Activated CD8-positive, alpha-beta T cell treated with anti-CD3 and anti-CD28 coated beads for 36 hours (primary cell): ENCODE measurements around the gene SARS1. TPM values are rescaled to one million over a fixed set of nuclear protein-coding genes. Genes with fewer than 3 reads are reported as not detected.

Source experiments
- ATAC-seq: fragments of 200-7000 bp; cut with Tn5 transposase; one replicate; pipeline ENCODE4 v1.10.0; 2021; ENCODE audit warnings: mild to moderate bottlenecking, moderate library complexity
- CTCF ChIA-PET: fragments of 350-600 bp; sonication (Branson Sonifier 250); formaldehyde crosslinking; loops from one replicate; lab custom pipeline; 2021; ENCODE audit warnings: antibody characterized with exemption; lab: Charles Lee
- POLR2A ChIA-PET: fragments of 350-600 bp; sonication (Branson Sonifier 250); formaldehyde crosslinking; loops from one replicate; lab custom pipeline; 2021; ENCODE audit warnings: antibody characterized with exemption; lab: Charles Lee
- DNase-seq: peaks from one replicate; pipeline ENCODE4 v3.0.0-alpha.2; 2020
- H3K27ac Mint-ChIP-seq: one replicate; pipeline ENCODE4 v1.8.0; 2021; ENCODE audit warnings: mild to moderate bottlenecking, mixed read lengths
- H3K27me3 Mint-ChIP-seq: one replicate; pipeline ENCODE4 v1.8.0; 2021; ENCODE audit warnings: mixed read lengths
- H3K36me3 Mint-ChIP-seq: one replicate; pipeline ENCODE4 v1.8.0; 2021; ENCODE audit warnings: low read depth, mixed read lengths
- H3K4me1 Mint-ChIP-seq: one replicate; pipeline ENCODE4 v1.8.0; 2021; ENCODE audit warnings: low read depth, mixed read lengths
- H3K4me3 Mint-ChIP-seq: one replicate; pipeline ENCODE4 v1.8.0; 2021; ENCODE audit warnings: mild to moderate bottlenecking, moderate library complexity, mixed read lengths
- H3K9me3 Mint-ChIP-seq: one replicate; pipeline ENCODE4 v1.8.0; 2021; ENCODE audit warnings: mixed read lengths
- intact Hi-C: fragments of 100-400 bp; cut with micrococcal nuclease; formaldehyde crosslinking; loops from one replicate; pipeline ENCODE4 v1.10.0; 2022
- total RNA-seq, 2 experiments: library from RNA; stranded (reverse); gene quantifications; one replicate each; pipeline ENCODE4 v1.2.3, GENCODE V29; 2021
- TF ChIP-seq, protein P1 (sequence below): fragments of 200-600 bp; IDR thresholded peaks from one replicate; pipeline ENCODE4 v1.8.0; 2022; ENCODE audit warnings: antibody characterized with exemption, mild to moderate bottlenecking

Gene SARS1
- total RNA-seq, 2 experiments from 2014 or later, result 226 to 228 TPM

DNA sequence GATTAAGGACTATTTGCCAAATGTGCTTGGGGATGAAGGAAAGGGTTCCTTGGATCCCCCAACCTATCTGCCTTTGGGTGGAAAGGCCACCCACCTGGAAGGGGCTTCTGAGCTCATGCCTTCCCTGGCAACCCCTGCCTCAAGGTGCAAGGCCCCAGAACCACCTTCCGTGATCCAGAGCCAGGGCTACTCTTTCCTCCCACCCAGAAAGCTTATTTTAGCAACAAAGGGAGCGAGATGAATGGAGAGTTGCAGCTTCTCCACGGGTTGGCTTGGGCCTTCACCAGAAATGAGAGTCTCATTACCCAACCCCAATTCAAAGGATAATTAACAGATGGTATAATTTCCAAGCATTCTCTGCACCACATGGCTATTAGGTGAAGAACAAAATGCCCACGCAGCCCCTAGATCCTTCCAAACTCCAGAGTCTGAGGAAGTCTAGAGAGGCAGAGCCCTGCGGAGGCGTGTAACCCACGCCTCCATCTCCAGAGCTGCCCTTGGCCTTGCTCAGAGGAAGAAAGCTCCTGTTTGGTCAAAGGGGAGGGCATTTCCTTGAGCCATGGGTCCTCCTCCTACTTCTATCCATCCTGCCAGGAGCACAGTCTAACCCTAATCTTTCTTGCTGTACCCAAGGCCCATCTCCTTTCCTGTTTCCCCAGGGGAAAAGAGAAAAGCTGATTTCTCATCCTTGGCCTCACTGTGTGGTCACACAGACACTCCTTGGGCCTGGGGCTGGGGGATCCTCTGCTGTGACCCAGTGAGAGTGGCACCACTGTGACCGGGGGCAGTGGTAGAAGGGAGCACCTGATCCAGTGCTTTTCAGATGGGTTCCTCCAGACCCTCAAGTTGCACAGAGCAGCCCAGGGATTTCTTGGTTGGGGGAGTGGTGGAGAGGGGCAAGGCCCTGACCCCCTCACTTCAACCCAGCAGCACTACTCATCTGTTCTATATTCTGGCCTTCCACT, 34.0 kb downstream of the SARS1 start:
- H3K27ac Mint-ChIP-seq, result no peak overlapping the region
- no peak overlapping the region for H3K4me3 Mint-ChIP-seq
- ChIA-PET CTCF (interaction anchor here (0.7 to 3.8 kb wide), 6 partner anchors 9 to 285 kb away, joined by 3 to 15 read pairs (median 4); partner anchors contain the start of gene SORT1), POLR2A (interaction anchor here (1.0 to 2.4 kb wide), 3 partner anchors 10 to 34 kb away, joined by 3 to 6 read pairs (median 6); partner anchors contain the start of gene SARS1)
- intact Hi-C loops, result no loop called here
- ATAC-seq (no peak), DNase-seq (no peak)
- TF ChIP-seq, protein P1, sequence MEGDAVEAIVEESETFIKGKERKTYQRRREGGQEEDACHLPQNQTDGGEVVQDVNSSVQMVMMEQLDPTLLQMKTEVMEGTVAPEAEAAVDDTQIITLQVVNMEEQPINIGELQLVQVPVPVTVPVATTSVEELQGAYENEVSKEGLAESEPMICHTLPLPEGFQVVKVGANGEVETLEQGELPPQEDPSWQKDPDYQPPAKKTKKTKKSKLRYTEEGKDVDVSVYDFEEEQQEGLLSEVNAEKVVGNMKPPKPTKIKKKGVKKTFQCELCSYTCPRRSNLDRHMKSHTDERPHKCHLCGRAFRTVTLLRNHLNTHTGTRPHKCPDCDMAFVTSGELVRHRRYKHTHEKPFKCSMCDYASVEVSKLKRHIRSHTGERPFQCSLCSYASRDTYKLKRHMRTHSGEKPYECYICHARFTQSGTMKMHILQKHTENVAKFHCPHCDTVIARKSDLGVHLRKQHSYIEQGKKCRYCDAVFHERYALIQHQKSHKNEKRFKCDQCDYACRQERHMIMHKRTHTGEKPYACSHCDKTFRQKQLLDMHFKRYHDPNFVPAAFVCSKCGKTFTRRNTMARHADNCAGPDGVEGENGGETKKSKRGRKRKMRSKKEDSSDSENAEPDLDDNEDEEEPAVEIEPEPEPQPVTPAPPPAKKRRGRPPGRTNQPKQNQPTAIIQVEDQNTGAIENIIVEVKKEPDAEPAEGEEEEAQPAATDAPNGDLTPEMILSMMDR, result no peak
- H3K36me3 Mint-ChIP-seq, result no peaks in the 10 kb centered on the region
- no peaks in the 10 kb centered on the region for H3K27me3 Mint-ChIP-seq
- peaks cover 9% of the 10 kb centered on the region for H3K4me1 Mint-ChIP-seq
- H3K9me3 Mint-ChIP-seq, result no peaks in the 10 kb centered on the region

DNA sequence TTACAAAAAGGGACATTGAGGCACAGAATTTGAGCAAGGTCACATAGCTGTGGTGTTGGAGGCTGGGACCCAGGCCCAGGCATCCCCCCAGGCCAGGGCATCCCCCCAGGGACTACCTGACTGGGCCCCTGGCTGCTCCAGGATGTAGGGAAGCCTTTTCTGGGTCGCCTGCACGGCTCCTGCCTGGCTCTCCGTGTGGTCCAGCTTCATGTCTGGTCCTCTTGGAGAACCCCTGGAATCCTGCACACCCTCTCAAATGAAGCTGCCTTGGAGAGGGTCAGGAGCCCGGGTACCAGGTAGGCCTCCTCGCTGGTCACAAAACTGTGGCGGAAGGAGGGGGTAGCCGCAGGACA, 34.7 kb downstream of the SARS1 start:
- Mint-ChIP-seq H3K4me1 (peaks cover 9% of the 10 kb centered on the region), H3K27me3 (no peaks in the 10 kb centered on the region), H3K4me3 (no peak overlapping the region), H3K27ac (no peak overlapping the region), H3K36me3 (no peaks in the 10 kb centered on the region), H3K9me3 (no peaks in the 10 kb centered on the region)
- ChIA-PET POLR2A (interaction anchor here (1.0 to 1.9 kb wide), 2 partner anchors 17 to 34 kb away, joined by 3 to 6 read pairs; partner anchors contain the start of gene SARS1), CTCF (interaction anchor here (0.7 to 1.0 kb wide), 2 partner anchors 151 to 172 kb away, joined by 4 read pairs; no protein-coding TSS in a partner anchor)
- DNase-seq (no peak), ATAC-seq (no peak)
- TF ChIP-seq, protein P1, result no peak
- intact Hi-C loops, result no loop called here

DNA sequence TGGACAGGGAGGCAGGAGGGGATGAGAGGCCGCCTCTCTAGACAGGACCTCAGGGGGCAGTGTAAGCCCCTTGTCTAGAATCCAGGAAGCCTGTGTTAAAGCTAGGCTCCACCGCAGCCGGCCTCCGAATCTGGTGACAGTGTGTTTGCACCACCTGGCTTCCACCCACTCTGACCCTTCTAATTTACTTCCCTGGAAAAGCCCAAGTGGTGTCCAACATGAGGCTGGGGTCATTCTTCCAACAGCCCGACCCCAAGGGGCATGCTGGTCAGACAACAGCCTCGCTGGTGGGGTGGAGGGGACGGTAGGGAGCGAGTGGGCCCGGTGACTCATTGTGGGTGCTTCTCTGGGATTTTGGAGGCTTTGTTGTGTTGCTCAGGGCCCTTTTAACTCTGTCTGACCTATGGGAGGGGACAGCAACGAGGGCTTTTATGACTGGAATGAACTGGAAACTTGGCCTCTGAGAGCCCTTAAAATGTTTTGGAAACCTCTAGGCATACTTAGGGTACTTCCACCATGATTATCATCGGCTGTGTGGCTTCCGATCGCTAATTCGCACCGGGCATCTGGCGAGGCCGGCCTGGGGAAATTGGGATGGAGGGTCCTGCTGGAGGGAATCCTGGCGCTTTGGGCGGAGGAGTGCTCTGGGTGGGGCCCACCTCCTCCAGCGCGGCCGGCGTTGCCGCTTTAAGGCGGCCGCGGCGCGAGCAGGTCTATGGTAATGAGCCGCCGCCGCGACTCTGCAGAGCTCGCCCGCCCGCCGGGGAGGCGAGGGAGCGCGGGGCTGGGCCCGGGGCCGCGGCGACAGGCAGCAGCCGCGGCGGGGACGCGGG, 35.3 kb downstream of the SARS1 start, which contains the start of gene CELSR2:
TSS of gene CELSR2 (plus strand) at position 743 of the 833 bp plus-strand sequence. CDS start 541 bp downstream, outside the sequence.
- peaks cover 9% of the 10 kb centered on the region for H3K4me1 Mint-ChIP-seq
- H3K36me3 Mint-ChIP-seq, result no peaks in the 10 kb centered on the region
- DNase-seq (peak; percentile 64), ATAC-seq (peak; percentile 89)
- ChIA-PET POLR2A (interaction anchor here (1.0 kb wide), 1 partner anchor 17 kb away, joined by 3 read pairs; no protein-coding TSS in a partner anchor), CTCF (interaction anchor here (0.7 to 1.8 kb wide), 4 partner anchors 12 to 283 kb away, joined by 4 to 6 read pairs (median 4); no protein-coding TSS in a partner anchor)
- H3K27ac Mint-ChIP-seq, result no peak within 1 kb of the TSS
- H3K4me3 Mint-ChIP-seq, result peak within 1 kb of the TSS; percentile 58
- no peaks in the 10 kb centered on the region for H3K9me3 Mint-ChIP-seq
- TF ChIP-seq, protein P1, result no peak
- intact Hi-C loops, result no loop called here
- H3K27me3 Mint-ChIP-seq, result no peaks in the 10 kb centered on the region

DNA sequence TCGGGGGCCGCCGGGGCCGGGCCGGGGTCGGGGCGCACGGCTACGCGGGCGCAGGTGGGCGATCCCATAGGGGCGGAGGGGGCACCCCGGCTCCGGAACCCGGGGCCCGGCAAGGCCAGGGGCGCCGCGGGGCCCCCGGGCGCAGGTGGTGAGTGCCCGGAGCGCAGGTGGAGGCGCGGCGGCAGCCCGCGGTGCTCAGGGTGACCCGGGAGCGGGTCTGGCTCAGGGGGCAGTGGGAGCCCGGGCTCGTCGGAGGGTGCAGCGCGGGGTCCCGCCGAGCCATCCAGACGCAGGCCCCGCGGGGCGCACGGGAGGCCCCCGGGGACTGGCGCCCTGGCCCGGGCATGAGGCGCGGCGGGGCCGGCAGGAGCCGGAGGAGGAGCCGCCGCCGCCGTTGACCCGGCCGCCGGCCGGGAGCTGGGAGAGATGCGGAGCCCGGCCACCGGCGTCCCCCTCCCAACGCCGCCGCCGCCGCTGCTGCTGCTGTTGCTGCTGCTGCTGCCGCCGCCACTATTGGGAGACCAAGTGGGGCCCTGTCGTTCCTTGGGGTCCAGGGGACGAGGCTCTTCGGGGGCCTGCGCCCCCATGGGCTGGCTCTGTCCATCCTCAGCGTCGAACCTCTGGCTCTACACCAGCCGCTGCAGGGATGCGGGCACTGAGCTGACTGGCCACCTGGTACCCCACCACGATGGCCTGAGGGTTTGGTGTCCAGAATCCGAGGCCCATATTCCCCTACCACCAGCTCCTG, 36.1 kb downstream of the SARS1 start:
- intact Hi-C loops, result no loop called here
- ATAC-seq (peak; percentile 42), DNase-seq (no peak)
- no peak overlapping the region for H3K27ac Mint-ChIP-seq
- POLR2A ChIA-PET, result interaction anchor here (0.7 kb wide), 1 partner anchor 146 kb away, joined by 3 read pairs; no protein-coding TSS in a partner anchor
- no peaks in the 10 kb centered on the region for H3K9me3 Mint-ChIP-seq
- TF ChIP-seq, protein P1, result no peak
- H3K4me3 Mint-ChIP-seq, result peak overlapping the region; percentile 58
- peaks cover 9% of the 10 kb centered on the region for H3K4me1 Mint-ChIP-seq
- H3K27me3 Mint-ChIP-seq, result no peaks in the 10 kb centered on the region
- H3K36me3 Mint-ChIP-seq, result no peaks in the 10 kb centered on the region
- CTCF ChIA-PET, result interaction anchor here (0.7 to 1.8 kb wide), 6 partner anchors 12 to 283 kb away, joined by 3 to 6 read pairs (median 4); no protein-coding TSS in a partner anchor
